IPS-18a (cell line): ENCODE data around the gene PWWP2B.

Source experiments
- H3K27ac ChIP-seq: one replicate; pipeline ENCODE4 v1.5.1; 2013; ENCODE audit warnings: low read length
- H3K27me3 ChIP-seq: one replicate; pipeline ENCODE4 v1.6.1; 2013; ENCODE audit warnings: mild to moderate bottlenecking, low read length; ENCODE audit not compliant: control insufficient read depth, insufficient read depth
- H3K36me3 ChIP-seq: one replicate; pipeline ENCODE4 v1.6.1; 2013; ENCODE audit warnings: low read depth, low read length; ENCODE audit not compliant: control insufficient read depth
- H3K4me1 ChIP-seq: one replicate; pipeline ENCODE4 v1.6.1; 2013; ENCODE audit warnings: low read depth, low read length; ENCODE audit not compliant: control insufficient read depth
- H3K4me3 ChIP-seq: one replicate; pipeline ENCODE4 v1.5.1; 2013; ENCODE audit warnings: low read length
- H3K9ac ChIP-seq: one replicate; pipeline ENCODE4 v1.6.1; 2013; ENCODE audit warnings: mild to moderate bottlenecking, low read length, moderate library complexity
- H3K9me3 ChIP-seq: one replicate; pipeline ENCODE4 v1.6.1; 2013; ENCODE audit warnings: low read depth, low read length; ENCODE audit not compliant: control insufficient read depth

The PWWP2B gene

GRCh38 chr10:132439025-132439388 lies 42.0 kb downstream of the PWWP2B start:
- Histone ChIP-seq H3K4me3 (no peak overlapping the region), H3K27me3 (no peaks in the 10 kb centered on the region), H3K9ac (no peak overlapping the region), H3K4me1 (no peaks in the 10 kb centered on the region), H3K27ac (no peak overlapping the region), H3K9me3 (no peaks in the 10 kb centered on the region), H3K36me3 (no peaks in the 10 kb centered on the region)

DNA sequence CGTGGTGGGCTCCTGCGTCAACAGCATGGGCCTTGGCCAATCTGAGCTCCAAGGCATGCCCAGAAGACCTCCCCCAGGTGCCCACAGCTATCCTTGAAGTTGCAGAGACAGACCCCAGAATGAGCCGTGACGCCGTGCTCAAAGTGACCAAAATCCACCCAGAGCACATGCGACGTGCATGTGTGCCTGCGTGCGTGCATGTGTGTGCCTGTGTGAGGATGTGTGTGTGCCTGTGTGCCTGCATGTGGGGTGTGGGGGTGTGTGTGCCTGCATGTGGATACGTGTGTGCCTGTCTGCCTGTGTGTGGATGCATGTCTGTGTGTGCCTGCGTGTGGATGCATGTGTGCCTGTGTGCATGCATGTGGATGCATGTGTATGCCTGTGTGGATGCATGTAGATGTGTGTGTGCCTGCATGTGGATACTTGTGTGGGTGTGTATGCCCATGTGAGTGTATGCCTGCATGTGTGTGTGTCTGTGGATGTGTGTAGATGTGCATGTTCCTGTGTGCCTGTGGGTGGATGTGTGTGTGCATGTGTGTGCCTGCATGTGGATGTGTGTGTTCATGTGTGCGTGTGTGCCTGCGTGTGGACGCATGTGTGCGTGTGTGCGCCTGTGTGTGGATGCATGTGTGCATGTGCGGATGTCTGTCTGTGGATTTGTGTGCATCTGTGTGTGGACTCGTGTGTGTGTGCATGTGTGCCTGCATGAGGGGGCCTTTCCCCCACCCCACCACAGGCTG lies 42.6 kb downstream of the PWWP2B start:
- Histone ChIP-seq H3K9me3 (no peaks in the 10 kb centered on the region), H3K4me1 (no peaks in the 10 kb centered on the region), H3K4me3 (no peak overlapping the region), H3K36me3 (no peaks in the 10 kb centered on the region), H3K9ac (no peak overlapping the region), H3K27ac (no peak overlapping the region), H3K27me3 (no peaks in the 10 kb centered on the region)

GRCh38 chr10:132440791-132441565 lies 44.0 kb downstream of the PWWP2B start:
- no peak overlapping the region for H3K9ac ChIP-seq

GRCh38 chr10:132441818-132442524 lies 45.0 kb downstream of the PWWP2B start:
- no peaks in the 10 kb centered on the region for H3K27me3 ChIP-seq

More at GRCh38 chr10:132440791-132441565, 44.0 kb downstream of the PWWP2B start:
- peaks cover 8% of the 10 kb centered on the region for H3K4me1 ChIP-seq
- no peak overlapping the region for H3K4me3 ChIP-seq
- H3K36me3 ChIP-seq: no peaks in the 10 kb centered on the region
- no peaks in the 10 kb centered on the region for H3K27me3 ChIP-seq
- no peaks in the 10 kb centered on the region for H3K9me3 ChIP-seq
- H3K27ac ChIP-seq: no peak overlapping the region

GRCh38 chr10:132442636-132443035 lies 45.6 kb downstream of the PWWP2B start:
- Histone ChIP-seq H3K9ac (no peak overlapping the region), H3K27ac (no peak overlapping the region), H3K36me3 (no peaks in the 10 kb centered on the region), H3K9me3 (no peaks in the 10 kb centered on the region), H3K4me3 (no peak overlapping the region), H3K4me1 (peaks cover 14% of the 10 kb centered on the region), H3K27me3 (no peaks in the 10 kb centered on the region)

More at GRCh38 chr10:132441818-132442524, 45.0 kb downstream of the PWWP2B start:
- Histone ChIP-seq H3K9ac (no peak overlapping the region), H3K4me3 (no peak overlapping the region), H3K9me3 (no peaks in the 10 kb centered on the region), H3K27ac (no peak overlapping the region), H3K36me3 (no peaks in the 10 kb centered on the region), H3K4me1 (peaks cover 8% of the 10 kb centered on the region)

DNA sequence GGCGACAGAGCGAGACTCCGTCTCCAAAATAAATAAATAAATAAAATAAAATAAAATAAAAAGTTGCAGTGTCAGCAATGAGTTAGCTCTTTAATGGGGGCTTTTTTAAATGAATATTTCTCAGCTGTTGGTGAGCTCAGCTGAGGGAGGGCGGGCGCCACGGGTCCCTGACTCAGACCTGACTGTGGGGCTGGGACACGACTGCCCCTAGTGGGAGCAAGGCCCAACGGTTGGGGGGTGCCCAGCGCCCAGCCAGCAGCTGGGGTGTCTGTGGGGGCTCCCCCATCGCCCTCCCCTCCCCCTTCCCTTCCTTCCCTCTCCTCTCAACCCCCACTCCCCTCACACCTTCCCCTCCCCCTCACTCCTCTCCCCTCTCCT lies 46.6 kb downstream of the PWWP2B start:
- H3K27me3 ChIP-seq: no peaks in the 10 kb centered on the region
- H3K9me3 ChIP-seq: no peaks in the 10 kb centered on the region
- H3K9ac ChIP-seq: no peak overlapping the region
- H3K4me3 ChIP-seq: no peak overlapping the region
- no peak overlapping the region for H3K27ac ChIP-seq
- H3K36me3 ChIP-seq: no peaks in the 10 kb centered on the region
- H3K4me1 ChIP-seq: peaks cover 15% of the 10 kb centered on the region

- Histone ChIP-seq H3K36me3 (no peaks in the 10 kb centered on the region), H3K27ac (no peak overlapping the region), H3K9ac (no peak overlapping the region), H3K4me1 (peaks cover 15% of the 10 kb centered on the region), H3K4me3 (no peak overlapping the region), H3K27me3 (no peaks in the 10 kb centered on the region), H3K9me3 (no peaks in the 10 kb centered on the region)
Observed at GRCh38 chr10:132443983-132444876, 47.2 kb downstream of the PWWP2B start.

DNA sequence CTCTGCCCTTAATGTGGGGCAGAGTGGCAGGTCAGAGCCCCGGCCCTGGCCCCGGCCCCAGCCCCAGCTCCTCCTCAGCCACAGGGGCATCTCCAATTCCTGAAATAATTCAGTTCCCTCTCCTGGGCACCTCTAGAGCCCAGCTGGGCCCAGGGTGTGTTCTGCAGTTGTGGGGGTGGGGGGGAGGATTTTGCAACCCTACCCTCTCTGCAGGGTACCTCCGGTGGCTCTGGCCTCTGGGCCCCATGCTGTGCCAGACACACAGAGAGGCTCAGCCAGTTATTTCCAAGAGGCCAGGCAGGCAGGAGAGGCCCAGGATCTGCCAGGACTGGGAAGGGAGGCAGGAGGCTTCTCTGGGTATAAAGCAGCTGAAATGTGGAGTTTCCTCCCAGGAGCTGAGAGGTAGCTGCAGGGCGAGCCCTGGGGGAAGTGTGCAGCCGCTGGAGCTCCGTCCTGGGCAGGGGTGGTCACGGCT lies 47.9 kb downstream of the PWWP2B start:
- H3K4me1 ChIP-seq: peaks cover 15% of the 10 kb centered on the region

GRCh38 chr10:132445516-132446194 lies 48.7 kb downstream of the PWWP2B start:
- H3K9me3 ChIP-seq: no peaks in the 10 kb centered on the region
- no peaks in the 10 kb centered on the region for H3K36me3 ChIP-seq
- no peak overlapping the region for H3K4me3 ChIP-seq
- peaks cover 15% of the 10 kb centered on the region for H3K4me1 ChIP-seq
- no peak overlapping the region for H3K27ac ChIP-seq
- H3K9ac ChIP-seq: no peak overlapping the region
- H3K27me3 ChIP-seq: no peaks in the 10 kb centered on the region

More for the DNA sequence above, 47.9 kb downstream of the PWWP2B start:
- Histone ChIP-seq H3K9me3 (no peaks in the 10 kb centered on the region), H3K9ac (no peak overlapping the region), H3K4me3 (no peak overlapping the region), H3K36me3 (no peaks in the 10 kb centered on the region), H3K27ac (no peak overlapping the region), H3K27me3 (no peaks in the 10 kb centered on the region)

DNA sequence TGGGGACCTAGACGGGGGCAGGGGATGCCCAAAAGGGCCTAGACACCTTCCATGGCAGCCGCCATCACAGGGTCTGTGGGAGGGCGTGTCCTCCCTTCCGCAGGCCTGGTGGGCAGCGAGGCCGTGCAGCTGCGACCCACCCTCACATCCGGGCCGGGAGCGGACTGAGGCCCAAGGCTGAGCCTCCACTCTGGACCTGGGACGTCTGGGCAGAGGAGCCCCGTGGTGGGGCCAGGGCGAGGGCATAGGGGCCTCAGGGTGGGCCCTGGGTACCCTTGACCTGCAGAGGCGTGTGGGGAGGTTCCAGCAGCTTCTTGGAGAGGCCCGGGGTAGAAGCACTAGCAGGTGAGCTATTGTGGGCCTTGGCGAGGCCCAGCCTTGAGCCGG lies 49.2 kb downstream of the PWWP2B start:
- H3K36me3 ChIP-seq: no peaks in the 10 kb centered on the region
- H3K4me3 ChIP-seq: no peak overlapping the region
- no peak overlapping the region for H3K9ac ChIP-seq
- peaks cover 15% of the 10 kb centered on the region for H3K4me1 ChIP-seq
- H3K9me3 ChIP-seq: no peaks in the 10 kb centered on the region
- H3K27ac ChIP-seq: no peak overlapping the region
- H3K27me3 ChIP-seq: no peaks in the 10 kb centered on the region
